Activated naive CD4-positive, alpha-beta T cell treated with anti-CD3 and anti-CD28 coated beads, Interleukin-2, amount 50 U/mL, for 24 hours (primary cell): ENCODE results near the gene DHRS7B.
"Not testable (repeated sequence)": the region's sequence is repeated elsewhere in the genome, so short reads cannot be mapped to it uniquely, and the experiment has no call there.

ENCODE experiments used
- H3K27ac Mint-ChIP-seq: one replicate; pipeline ENCODE4 v1.8.0; 2021; ENCODE audit warnings: mild to moderate bottlenecking, mixed read lengths
- H3K27me3 Mint-ChIP-seq: one replicate; pipeline ENCODE4 v1.8.0; 2021; ENCODE audit warnings: mixed read lengths
- H3K36me3 Mint-ChIP-seq: one replicate; pipeline ENCODE4 v1.8.0; 2021; ENCODE audit warnings: mixed read lengths
- H3K4me1 Mint-ChIP-seq: one replicate; pipeline ENCODE4 v1.8.0; 2021; ENCODE audit warnings: mixed read lengths
- H3K4me3 Mint-ChIP-seq: one replicate; pipeline ENCODE4 v1.8.0; 2021; ENCODE audit warnings: mild to moderate bottlenecking, mixed read lengths
- H3K9me3 Mint-ChIP-seq: one replicate; pipeline ENCODE4 v1.8.0; 2021; ENCODE audit warnings: mixed read lengths

DHRS7B gene

DNA sequence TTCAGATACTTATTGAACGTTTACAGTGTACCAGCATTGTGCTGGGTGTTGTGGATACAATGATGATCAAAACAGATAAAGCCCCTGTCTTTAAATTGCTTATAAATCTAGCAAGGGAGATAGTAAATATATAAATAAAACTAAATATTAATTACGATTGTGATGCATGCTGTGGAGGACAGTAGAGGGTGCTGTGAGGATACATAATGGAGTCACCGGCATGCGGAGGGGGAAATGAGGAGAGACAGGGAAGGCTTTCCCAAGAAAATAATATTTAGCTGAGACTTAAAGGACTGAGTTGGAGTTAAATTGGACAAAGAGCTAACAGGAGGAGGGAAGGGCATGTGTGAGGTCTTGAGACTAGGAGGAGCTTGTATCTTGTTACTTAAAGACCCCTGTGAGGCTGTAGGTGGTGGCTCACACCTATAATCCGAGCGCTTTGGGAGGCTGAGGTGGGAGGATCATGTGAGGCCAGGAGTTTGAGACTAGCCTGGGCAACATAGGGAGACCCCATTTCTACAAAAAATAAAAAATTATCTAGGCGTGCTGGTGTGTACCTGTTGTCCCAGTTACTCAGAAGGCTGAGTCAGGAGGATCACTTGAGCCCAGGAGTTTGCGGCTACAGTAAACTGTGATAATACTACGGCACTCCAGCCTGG is 2.4 kb downstream of the DHRS7B start:
- H3K4me1 Mint-ChIP-seq: peaks cover 41% of the 10 kb centered on the region
- H3K27me3 Mint-ChIP-seq: no peaks in the 10 kb centered on the region
- no peak overlapping the region for H3K27ac Mint-ChIP-seq
- H3K4me3 Mint-ChIP-seq: peak overlapping the region; percentile 67
- peaks cover 6% of the 10 kb centered on the region for H3K36me3 Mint-ChIP-seq
- peaks cover 6% of the 10 kb centered on the region for H3K9me3 Mint-ChIP-seq

GRCh38 chr17:21131137-21131536 is 4.4 kb downstream of the DHRS7B start:
- Mint-ChIP-seq H3K9me3 (peaks cover 6% of the 10 kb centered on the region), H3K4me1 (peaks cover 28% of the 10 kb centered on the region), H3K27ac (no peak overlapping the region), H3K27me3 (no peaks in the 10 kb centered on the region), H3K36me3 (peaks cover 6% of the 10 kb centered on the region), H3K4me3 (no peak overlapping the region)

GRCh38 chr17:21132428-21132827 is 5.7 kb downstream of the DHRS7B start:
- H3K36me3 Mint-ChIP-seq: peaks cover 6% of the 10 kb centered on the region
- no peaks in the 10 kb centered on the region for H3K27me3 Mint-ChIP-seq

DNA sequence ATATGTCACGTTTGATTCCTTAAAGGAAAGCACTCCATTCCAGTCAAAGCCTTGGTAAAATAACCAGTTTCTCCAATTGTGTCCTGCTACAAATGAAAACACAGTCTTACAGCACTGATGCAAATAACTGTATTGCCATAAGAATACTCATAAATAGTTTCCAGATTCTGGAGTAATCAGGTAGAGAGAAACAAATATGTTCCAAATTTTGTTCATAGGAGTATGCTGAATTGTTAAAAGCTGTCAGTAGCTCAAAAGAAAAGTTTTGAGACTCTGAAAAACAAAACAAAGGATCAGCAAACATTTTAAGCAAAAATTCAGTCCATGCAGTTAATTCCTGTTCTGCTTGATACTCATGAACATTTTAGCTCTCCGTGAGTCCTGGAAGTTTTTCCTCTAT is 7.8 kb downstream of the DHRS7B start:
- H3K9me3 Mint-ChIP-seq: peaks cover 6% of the 10 kb centered on the region
- H3K27ac Mint-ChIP-seq: no peak overlapping the region
- no peaks in the 10 kb centered on the region for H3K27me3 Mint-ChIP-seq
- H3K4me1 Mint-ChIP-seq: peaks cover 8% of the 10 kb centered on the region
- no peak overlapping the region for H3K4me3 Mint-ChIP-seq
- H3K36me3 Mint-ChIP-seq: peaks cover 8% of the 10 kb centered on the region

More at GRCh38 chr17:21132428-21132827, 5.7 kb downstream of the DHRS7B start:
- Mint-ChIP-seq H3K9me3 (peaks cover 6% of the 10 kb centered on the region), H3K27ac (no peak overlapping the region), H3K4me1 (peaks cover 22% of the 10 kb centered on the region), H3K4me3 (no peak overlapping the region)

GRCh38 chr17:21140911-21141310 is 14.1 kb downstream of the DHRS7B start:
- Mint-ChIP-seq H3K27ac (no peak overlapping the region), H3K36me3 (peaks cover 12% of the 10 kb centered on the region), H3K9me3 (no peaks in the 10 kb centered on the region), H3K4me3 (no peak overlapping the region), H3K4me1 (peaks cover 3% of the 10 kb centered on the region), H3K27me3 (no peaks in the 10 kb centered on the region)

- H3K4me3 Mint-ChIP-seq: no peak overlapping the region
- no peak overlapping the region for H3K27ac Mint-ChIP-seq
- H3K27me3 Mint-ChIP-seq: no peaks in the 10 kb centered on the region
- H3K36me3 Mint-ChIP-seq: peaks cover 12% of the 10 kb centered on the region
- no peaks in the 10 kb centered on the region for H3K9me3 Mint-ChIP-seq
- peaks cover 3% of the 10 kb centered on the region for H3K4me1 Mint-ChIP-seq
These were observed 14.6 kb downstream of the DHRS7B start for GRCh38 chr17:21141331-21141730.

DNA sequence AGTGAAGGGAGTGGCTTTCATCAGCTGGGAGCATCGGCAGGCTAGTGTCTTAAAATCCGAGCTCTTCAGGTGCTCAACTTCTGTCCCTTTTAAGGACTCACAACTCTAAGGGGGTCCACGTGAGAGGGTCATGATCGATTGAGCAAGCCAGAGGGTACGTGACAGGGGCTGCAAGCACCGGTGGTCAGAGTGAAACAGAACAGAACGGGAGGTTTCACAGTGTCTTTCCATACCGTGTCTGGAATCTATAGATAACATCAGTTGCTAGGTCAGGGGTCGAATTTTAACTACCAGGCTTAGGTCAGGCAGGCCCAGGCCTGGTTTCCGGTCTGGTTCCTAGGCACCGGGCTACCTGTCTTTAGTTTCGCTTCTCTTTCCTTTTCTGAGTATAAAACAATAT is 15.3 kb downstream of the DHRS7B start:
- H3K4me3 Mint-ChIP-seq, H3K9me3 Mint-ChIP-seq, H3K27me3 Mint-ChIP-seq, H3K4me1 Mint-ChIP-seq: not testable (repeated sequence)
- peaks cover 18% of the 10 kb centered on the region for H3K36me3 Mint-ChIP-seq
- peak overlapping the region; percentile 46 for H3K27ac Mint-ChIP-seq

- no peaks in the 10 kb centered on the region for H3K27me3 Mint-ChIP-seq
- H3K4me1 Mint-ChIP-seq: peaks cover 4% of the 10 kb centered on the region
- H3K36me3 Mint-ChIP-seq: peaks cover 22% of the 10 kb centered on the region
- no peaks in the 10 kb centered on the region for H3K9me3 Mint-ChIP-seq
- no peak overlapping the region for H3K27ac Mint-ChIP-seq
- no peak overlapping the region for H3K4me3 Mint-ChIP-seq
These were observed 16.9 kb downstream of the DHRS7B start for GRCh38 chr17:21143695-21144094.

- H3K9me3 Mint-ChIP-seq, H3K27me3 Mint-ChIP-seq, H3K4me3 Mint-ChIP-seq, H3K4me1 Mint-ChIP-seq, H3K27ac Mint-ChIP-seq: not testable (repeated sequence)
- peaks cover 26% of the 10 kb centered on the region for H3K36me3 Mint-ChIP-seq
These were observed 17.5 kb downstream of the DHRS7B start for GRCh38 chr17:21144299-21144698.

- Mint-ChIP-seq H3K9me3 (peaks cover 7% of the 10 kb centered on the region), H3K4me3 (no peak overlapping the region), H3K4me1 (peaks cover 7% of the 10 kb centered on the region), H3K27me3 (no peaks in the 10 kb centered on the region), H3K36me3 (peaks cover 29% of the 10 kb centered on the region), H3K27ac (no peak overlapping the region)
These were observed 19.7 kb downstream of the DHRS7B start for GRCh38 chr17:21146362-21147015.

- Mint-ChIP-seq H3K36me3 (peaks cover 33% of the 10 kb centered on the region), H3K4me1 (peaks cover 12% of the 10 kb centered on the region), H3K4me3 (no peak overlapping the region), H3K27ac (no peak overlapping the region), H3K27me3 (no peaks in the 10 kb centered on the region), H3K9me3 (peaks cover 22% of the 10 kb centered on the region)
These were observed 22.9 kb downstream of the DHRS7B start for GRCh38 chr17:21149621-21150020.

- H3K9me3 Mint-ChIP-seq: peaks cover 35% of the 10 kb centered on the region
- H3K27ac Mint-ChIP-seq: no peak overlapping the region
- no peak overlapping the region for H3K4me3 Mint-ChIP-seq
- peaks cover 26% of the 10 kb centered on the region for H3K36me3 Mint-ChIP-seq
- no peaks in the 10 kb centered on the region for H3K27me3 Mint-ChIP-seq
- H3K4me1 Mint-ChIP-seq: peaks cover 12% of the 10 kb centered on the region
These were observed 26.0 kb downstream of the DHRS7B start for GRCh38 chr17:21152731-21153130.

DNA sequence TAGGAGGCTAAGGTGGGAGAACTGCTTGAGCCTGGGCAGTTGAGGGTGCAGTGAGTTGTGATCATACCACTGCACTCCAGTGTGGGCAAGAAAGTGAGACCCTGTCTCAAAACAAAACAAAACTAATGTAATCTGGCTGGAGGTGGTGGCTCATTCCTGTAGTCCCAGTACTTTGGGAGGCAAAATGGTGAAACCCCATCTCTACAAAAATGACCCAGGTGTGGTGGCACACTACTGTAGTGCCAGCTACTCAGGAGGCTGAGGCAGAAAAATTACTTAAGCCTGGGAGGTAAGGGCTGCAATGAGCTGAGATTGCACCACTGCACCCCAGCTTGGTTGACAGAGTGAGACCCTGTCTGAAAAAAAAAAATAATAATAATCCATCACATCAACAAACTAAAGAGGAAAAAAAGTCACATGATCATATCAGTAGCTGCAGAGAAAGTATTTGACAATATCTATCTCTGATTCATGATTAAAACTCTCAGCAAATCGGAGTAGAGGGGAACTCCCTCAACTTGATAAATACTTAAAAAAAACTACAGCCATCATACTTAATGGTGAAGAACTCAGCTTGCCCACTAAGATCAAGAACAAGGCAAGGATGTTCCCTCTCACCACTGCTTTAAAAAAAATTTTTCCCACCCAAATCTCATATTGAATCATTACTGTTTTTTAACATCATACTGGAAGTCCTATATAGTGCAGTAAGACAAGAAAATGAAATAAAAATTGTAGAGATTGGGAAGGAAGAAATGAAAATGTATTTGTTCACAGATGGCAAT is 31.0 kb downstream of the DHRS7B start:
- Mint-ChIP-seq H3K4me3 (no peak overlapping the region), H3K36me3 (peaks cover 16% of the 10 kb centered on the region), H3K9me3 (peaks cover 28% of the 10 kb centered on the region), H3K4me1 (peaks cover 6% of the 10 kb centered on the region), H3K27ac (no peak overlapping the region), H3K27me3 (no peaks in the 10 kb centered on the region)

- H3K36me3 Mint-ChIP-seq: peaks cover 5% of the 10 kb centered on the region
- H3K27me3 Mint-ChIP-seq: no peaks in the 10 kb centered on the region
- H3K27ac Mint-ChIP-seq: no peak overlapping the region
- no peak overlapping the region for H3K4me3 Mint-ChIP-seq
- peaks cover 3% of the 10 kb centered on the region for H3K4me1 Mint-ChIP-seq
- peaks cover 6% of the 10 kb centered on the region for H3K9me3 Mint-ChIP-seq
These were observed 33.6 kb downstream of the DHRS7B start for GRCh38 chr17:21160401-21160800.

GRCh38 chr17:21161498-21162393 is 35.0 kb downstream of the DHRS7B start:
- H3K27ac Mint-ChIP-seq: no peak overlapping the region
- peaks cover 3% of the 10 kb centered on the region for H3K36me3 Mint-ChIP-seq
- no peaks in the 10 kb centered on the region for H3K9me3 Mint-ChIP-seq
- no peaks in the 10 kb centered on the region for H3K27me3 Mint-ChIP-seq
- no peak overlapping the region for H3K4me3 Mint-ChIP-seq
- peaks cover 5% of the 10 kb centered on the region for H3K4me1 Mint-ChIP-seq
